Measurements from ENCODE around the gene RAB37.
A peak's percentile ranks its signal among the peaks of the same experiment; 100 is the strongest.

The RAB37 gene

DNA sequence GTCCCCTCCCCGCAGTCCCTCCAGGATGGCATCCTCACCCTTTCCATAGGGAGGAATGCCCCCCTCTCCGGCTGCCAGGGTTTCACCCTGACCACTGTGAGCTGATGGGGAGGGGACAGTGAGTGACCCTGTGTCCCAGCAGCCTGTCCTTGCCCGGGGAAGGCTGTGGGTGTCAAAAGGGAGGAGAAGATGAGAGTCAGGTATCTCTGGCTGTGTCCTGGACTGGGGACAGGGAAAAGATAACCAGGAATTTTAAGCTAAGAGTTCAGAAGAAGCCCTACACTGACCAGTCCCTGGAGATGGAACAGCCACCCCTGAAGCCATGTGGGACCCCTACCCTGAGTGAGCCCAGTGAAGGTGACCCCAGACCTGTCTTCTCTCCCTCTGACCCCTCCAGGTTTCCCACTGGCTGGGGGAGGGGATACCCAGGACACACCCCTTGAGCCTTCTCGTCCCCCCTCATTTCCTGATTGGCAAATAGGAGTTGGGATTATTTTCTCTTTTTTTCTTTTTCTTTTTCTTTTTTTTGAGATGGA, 27.8 kb downstream of the RAB37 start:
- no peak for DNase-seq

- no peak for DNase-seq
Observed at GRCh38 chr17:74766413-74766812, 29.4 kb downstream of the RAB37 start.

DNA sequence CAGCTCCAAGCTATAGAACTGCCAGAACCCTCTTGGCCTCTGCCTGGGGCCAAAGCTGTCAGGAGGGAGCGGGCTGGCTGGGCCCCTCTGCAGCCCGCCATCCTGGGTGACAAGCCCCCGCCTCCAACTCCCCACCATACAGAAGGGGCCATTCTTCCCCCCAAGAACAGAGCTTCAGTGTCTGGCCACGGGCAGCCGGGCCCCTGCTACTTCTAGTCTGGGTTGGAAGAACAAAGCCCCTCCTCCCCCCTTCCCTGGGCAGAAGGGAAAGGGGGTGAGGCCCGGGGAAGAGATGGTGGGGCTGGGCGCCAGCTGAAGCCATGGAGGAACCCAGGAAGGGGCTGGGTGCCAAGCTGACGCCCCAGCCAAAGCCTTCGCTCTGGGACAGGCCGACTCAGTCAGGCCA, 30.1 kb downstream of the RAB37 start:
- DNase-seq, result no peak

- no peak for DNase-seq
Observed at GRCh38 chr17:74768069-74768762, 31.2 kb downstream of the RAB37 start.

DNA sequence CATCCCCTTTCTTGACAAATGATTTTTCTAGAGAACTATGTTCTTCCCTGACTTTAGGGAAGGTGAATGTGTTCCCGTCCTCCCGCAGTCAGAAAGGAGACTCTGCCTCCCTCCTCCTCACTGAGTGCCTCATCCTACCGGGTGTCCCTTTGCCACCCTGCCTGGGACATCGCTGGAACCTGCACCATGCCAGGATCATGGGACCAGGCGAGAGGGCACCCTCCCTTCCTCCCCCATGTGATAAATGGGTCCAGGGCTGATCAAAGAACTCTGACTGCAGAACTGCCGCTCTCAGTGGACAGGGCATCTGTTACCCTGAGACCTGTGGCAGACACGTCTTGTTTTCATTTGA, 31.7 kb downstream of the RAB37 start:
- DNase-seq, result no peak

GRCh38 chr17:74769266-74769855, 32.3 kb downstream of the RAB37 start:
- no peak for DNase-seq

DNA sequence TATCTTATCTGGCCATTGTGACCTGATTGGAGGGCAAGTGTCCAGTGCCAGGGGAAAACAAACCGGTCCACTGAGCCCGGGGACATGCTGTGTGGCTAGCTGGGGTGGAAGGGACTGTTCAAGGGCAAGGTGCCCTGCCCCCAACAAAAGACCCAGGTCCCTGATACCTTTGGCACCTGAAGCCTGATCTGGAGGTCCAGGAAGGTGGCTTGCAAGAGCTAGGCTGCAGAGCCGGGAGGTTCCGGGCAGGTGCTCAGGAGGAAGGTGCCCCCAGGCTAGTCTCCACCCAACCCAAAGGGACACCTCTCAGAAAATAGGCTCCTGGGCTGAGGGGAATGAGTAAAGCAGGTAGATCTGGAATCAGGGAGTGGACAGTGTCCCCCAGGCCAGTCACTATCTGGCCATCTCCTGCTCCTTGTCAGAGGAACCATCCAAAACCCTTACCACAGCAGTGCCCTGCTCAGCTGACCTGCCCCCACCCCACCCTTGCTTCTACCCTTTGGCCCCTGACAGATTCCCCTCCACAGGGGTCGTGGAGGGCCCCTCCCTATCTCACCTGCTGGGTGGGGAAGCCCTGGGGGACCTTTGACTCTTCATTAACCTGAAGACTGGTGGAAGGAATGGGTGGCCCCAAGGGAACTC, 32.9 kb downstream of the RAB37 start:
- DNase-seq, result no peak

DNA sequence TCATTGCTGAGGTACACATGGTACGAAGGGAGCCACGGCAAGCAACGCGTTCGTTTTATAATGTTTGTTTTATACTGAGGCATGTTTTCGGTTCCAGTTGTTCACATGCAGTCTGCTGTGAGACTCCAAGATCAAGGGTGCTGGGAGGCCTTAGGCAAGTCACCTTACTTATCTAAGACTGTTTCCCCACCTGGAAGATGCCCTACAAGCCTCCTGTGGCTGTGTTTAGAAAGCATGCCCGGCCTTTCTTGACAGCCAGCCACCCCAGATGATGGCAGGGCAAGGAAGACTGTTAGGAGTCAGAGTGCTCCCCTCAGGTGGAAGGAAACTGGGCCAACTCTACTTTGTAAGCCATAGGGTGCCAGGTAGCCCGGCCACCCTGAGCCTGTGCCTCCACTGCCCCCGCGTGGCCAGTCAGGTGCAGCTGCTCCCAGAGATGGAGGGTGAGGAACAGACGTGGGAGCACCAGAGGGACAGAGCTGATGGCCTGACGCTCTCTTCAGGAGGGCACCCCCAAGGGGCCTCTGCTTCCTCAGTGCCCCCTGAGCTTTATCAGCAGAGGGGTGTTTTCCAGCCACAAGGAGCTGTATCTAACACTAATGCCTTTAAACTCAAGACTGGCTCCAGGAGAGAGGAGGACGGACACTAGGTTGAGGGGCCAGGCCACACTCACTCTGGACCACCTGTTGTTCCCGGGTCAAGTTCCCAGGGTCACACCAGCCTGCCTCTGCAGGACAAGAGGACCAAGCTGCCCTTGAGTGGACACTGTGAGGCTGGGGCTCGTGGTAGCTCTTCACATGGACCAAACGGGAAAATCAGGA, 33.7 kb downstream of the RAB37 start:
- peak; percentile 78 to 82 for DNase-seq

DNA sequence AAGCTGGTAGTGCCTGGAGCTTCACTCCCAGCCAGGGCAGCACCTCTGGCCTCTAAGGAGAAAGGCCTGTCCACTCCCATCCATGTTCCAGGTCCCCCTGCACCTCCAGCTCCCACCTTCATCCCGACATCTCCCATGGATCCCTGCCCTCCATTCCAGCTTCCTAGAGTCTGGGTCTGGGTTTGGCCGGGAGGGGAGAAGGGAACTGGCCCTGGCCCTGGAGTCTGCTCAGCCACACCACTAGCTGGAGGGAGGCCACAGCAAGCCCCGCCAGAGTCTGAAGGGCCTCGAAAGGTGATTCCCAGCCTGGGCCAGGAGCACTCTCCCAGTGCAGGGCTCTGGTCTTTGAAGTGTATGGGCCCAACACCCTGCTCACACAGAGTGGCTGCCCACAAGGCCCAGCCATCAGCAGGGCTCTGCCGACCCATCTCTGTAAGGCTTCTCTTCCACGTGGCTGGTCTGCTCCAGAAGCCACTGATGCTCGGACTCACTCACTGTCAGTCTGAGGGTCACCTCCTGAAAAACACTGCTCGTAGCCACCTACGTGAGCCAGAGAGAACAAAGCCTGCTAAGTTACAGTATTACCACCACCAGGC, 34.4 kb downstream of the RAB37 start:
- no peak for DNase-seq

- DNase-seq, result no peak
Observed at GRCh38 chr17:74772053-74772452, 35.0 kb downstream of the RAB37 start.

GRCh38 chr17:74773414-74773813, 36.4 kb downstream of the RAB37 start:
- DNase-seq, result no peak

GRCh38 chr17:74773871-74774286, 36.8 kb downstream of the RAB37 start:
- DNase-seq, result no peak

GRCh38 chr17:74775409-74776043, 38.5 kb downstream of the RAB37 start:
- DNase-seq, result no peak

DNA sequence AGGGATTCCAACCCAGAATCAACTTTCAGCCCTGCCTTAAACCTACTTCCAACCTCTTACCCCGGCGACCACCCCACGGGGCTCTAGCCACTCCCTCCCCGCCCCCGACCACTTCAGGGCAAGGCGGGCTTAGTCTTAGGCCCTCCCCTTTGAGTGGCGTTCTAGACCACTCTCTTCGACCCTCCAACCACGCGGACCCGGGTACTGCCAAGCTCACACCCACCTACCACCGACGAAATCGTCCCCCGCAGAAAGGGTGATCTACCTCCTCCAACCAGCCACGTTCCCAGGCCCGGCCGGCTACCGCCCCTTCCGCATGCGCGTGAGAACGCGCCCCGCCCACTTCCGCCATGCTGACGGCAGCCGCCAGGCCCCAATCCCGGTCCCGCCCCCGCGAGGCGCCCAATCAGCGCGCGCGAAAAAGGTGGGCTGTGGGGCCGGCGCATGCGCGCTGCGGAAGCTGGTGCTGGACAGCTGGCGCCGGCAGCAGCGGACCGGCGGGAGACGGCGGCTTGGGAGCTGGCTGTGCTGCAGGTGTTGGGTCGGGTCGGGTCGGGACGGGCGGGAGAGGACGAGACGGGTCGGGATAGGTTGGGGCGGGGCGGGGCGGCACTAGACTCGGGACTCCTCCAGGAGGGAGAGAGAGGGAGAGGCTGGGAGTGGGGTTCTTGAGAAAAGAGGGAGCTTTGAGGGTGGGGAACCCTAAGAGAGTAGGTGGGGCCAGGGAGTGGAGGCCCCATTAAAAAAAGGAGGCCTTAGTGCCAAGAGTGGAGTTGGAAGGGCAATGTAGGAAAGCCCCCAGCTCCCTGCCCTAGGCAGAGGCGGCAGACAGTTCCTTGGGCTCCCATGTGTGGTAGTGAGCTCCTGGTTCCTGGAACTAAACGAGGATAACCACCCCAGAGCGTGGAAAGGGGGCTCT, 39.2 kb downstream of the RAB37 start, which contains the start of gene NAT9:
Gene NAT9, minus strand, starts transcription at position 302 of the 919 bp plus-strand sequence. CDS start 647 bp downstream, outside the sequence.
- peak; percentile 97 for DNase-seq

GRCh38 chr17:74776990-74777389, 39.9 kb downstream of the RAB37 start:
- no peak for DNase-seq

DNA sequence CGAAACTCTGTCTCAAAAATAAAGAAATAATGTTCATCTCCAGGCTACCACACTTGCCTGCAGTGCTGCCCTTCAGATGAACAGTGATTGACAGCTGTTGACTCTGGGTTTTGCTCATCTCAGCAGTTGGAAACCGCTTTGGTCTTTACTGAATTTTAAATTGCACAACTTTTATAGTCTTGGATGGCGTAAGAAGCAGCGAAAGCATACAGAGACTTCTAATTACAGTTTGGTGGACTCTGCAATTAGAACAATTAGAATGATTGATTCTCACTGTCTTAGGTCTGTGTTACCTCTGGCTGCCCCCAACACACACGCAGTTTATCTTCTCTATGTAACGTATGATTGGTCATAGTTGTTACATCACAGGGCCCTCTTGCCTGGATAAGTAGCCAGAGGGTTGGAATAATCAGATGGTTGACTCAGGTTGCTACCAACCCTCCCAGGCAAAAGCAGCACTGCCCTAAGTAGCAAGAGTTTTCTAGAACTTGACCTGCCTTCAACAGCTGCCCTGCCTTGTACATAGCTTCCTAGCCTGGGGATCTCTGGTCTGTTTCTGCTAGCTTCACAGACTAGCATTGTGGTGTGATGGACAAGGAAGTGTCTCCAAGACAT, 41.0 kb downstream of the RAB37 start:
- DNase-seq, result no peak

GRCh38 chr17:74778960-74779359, 41.9 kb downstream of the RAB37 start:
- no peak for DNase-seq

DNA sequence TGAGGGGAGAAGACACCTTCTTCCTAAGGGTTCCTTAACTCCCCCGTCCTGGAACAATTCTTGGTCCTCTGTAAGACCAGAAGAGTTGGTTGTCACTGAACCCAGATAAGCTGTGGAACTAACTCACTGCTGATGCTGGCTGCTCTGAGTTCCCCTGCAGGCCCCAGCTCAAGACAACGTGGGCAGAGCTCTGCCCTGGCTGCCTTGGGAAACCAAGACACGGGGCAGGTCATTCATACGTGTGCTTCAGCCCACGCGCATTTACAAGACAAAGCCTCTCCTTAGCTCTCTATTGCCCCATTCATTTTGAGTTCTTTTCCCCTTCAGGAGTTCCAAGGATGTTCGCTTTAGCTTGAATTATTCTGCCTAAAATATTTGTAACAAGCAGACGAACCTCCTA, 42.4 kb downstream of the RAB37 start:
- no peak for DNase-seq

- peak; percentile 73 to 87 for DNase-seq
Observed at GRCh38 chr17:74779948-74780400, 42.9 kb downstream of the RAB37 start.

DNA sequence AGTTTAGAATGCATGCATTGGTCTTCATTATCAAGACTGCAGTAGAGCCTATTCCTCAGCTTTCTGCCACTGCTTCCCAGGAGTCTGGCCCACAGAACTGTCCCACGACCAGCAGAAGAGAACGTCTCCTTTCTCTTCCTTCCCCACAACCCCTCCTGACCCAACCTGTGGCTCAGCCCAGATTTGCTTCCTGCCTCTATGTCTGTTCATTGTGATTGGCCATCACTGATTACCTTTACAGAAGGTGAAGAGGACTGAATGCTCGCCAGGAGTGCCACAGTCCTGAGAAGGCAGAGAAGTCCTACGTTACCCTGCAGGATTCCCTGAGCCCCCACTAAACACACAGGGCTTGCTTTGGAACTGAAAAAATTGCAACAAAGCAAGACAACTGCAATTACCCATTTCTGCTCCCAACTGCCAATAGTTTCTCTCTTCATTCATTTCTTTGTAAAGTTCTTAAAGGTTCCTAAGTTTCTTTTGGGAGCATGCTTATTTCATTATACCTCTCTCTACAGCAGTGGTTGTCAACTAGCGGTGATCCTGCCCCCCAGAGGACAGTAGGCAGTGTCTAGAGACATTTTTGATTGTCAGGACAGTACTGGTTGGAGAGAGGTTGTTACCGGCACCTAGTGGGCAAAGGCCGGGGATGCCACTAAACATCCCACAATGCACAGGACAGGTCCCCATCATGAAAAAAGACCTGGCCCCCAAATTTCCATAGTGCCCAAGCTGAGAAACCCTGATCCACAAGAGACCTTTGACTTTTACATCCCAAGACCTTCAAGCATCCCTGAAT, 43.6 kb downstream of the RAB37 start:
- DNase-seq, result peak; percentile 49 to 55

Measured in CD4-positive, alpha-beta T cell treated with Interleukin-4 for 1 hour (primary cell).